GM19455 (cell line): ENCODE data around the gene NAV2.

Experiments used
- ATAC-seq: cut with Tn5 transposase; IDR thresholded peaks from one replicate; pipeline ENCODE4 v1.9.1; 2021; ENCODE audit not compliant: unreplicated experiment

NAV2 gene

GRCh38 chr11:20011307-20011951 is 298.8 kb downstream of the NAV2 start:
- no peak for ATAC-seq

GRCh38 chr11:20013346-20014066 is 300.9 kb downstream of the NAV2 start:
- ATAC-seq: no peak

GRCh38 chr11:20014067-20014402 is 301.4 kb downstream of the NAV2 start:
- ATAC-seq: no peak

GRCh38 chr11:20015101-20015500 is 302.5 kb downstream of the NAV2 start:
- ATAC-seq: no peak

DNA sequence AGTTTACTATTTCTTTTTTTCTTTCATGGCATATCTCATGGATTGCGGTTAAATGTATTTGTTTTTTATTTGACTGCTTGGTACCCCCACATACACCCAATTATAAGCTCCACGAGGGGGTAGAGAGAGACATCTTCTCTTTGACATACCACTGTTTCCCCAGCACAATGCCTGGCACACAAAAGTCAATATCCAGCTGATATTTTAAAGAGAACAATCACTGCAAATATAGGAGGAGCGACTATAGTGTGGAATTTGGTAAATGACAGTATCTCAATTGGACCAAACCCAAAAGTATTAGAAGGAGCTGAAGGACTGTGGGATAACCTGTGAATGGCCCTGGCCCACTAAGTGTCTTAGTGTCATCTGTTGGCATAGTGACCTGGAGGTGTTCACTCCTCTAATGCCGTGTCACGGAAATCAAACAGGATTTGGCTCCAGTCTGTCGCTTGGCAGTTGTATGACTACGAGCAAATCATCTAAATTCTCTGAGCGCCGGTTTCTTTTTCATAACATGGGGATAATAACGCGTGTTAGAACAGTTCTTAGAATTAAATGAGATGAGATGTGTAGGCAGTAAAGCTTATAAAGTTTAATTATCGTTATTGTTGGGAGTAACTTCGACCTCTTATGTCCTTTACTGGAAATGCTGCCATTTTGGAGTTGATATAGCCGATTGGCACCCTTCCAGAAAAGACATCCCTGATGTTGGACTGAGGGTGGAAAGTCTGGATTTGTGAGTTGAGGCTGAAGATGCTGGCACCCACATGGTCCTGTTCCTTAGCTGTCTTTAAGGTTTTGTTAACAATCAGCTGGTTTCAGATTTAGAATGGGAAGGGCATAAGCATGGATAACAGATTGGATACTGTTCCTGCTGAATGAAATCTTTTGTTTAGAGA is 303.1 kb downstream of the NAV2 start:
- ATAC-seq: no peak

DNA sequence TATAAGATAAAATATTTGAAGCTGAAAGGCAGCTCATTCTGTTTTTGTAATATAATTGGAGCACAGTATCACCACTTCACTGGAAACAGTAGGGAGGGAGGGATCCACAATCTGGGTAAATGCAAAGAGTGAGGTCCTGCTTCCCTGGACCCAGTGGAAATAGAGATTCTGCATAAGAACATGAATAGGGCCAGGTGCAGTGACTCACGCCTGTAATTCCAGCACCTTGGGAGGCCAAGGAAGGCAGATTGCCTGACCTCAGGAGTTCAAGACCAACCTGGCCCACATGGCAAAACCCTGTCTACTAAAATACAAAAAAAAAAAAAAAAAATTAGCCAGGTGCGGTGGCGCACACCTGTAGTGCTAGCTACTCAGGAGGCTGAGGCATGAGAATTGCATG is 303.9 kb downstream of the NAV2 start:
- ATAC-seq: no peak

GRCh38 chr11:20017320-20017719 is 304.7 kb downstream of the NAV2 start:
- ATAC-seq: no peak

DNA sequence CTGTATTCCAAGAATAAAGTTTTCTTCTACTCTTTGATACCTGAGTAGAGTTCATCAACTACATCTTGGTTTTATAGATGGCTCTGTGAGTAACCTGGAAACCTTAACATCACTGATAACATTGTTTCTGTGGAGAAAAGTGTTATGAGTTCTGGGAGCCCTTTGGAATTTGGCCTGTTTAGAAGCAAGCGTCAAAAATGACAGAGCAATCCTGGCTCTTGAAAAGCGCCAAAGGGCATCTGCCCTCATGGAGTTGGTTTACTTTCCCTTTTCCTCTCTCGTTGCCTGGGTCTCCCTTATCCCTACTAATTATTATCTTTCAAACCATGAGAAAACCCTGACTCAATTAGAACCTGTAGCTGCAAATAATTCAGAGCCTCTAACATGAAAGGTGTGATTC is 307.6 kb downstream of the NAV2 start:
- ATAC-seq: no peak

- ATAC-seq: no peak
Measured at GRCh38 chr11:20020716-20021115, 308.1 kb downstream of the NAV2 start.

DNA sequence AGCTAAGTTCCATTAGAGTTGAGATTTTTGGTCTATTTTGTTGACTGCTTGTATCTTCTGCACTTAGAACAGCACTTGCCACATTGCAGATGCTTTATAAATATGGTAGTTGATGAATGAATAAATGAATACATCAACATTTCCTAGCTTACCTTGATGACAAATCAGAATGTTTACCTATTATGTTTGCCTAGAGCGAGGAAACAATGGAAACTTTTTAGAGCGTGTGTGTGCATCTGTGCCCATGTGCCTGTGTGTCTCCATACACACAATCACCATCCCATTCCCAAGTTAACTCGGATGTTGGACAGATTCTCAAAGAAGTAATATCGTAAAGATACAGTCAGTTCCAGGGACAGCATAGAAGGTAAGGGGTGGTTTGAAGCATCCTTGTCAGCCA is 308.6 kb downstream of the NAV2 start:
- ATAC-seq: no peak

- ATAC-seq: no peak
Measured at GRCh38 chr11:20021771-20022362, 309.2 kb downstream of the NAV2 start.

- no peak for ATAC-seq
Measured at GRCh38 chr11:20022363-20023081, 309.9 kb downstream of the NAV2 start.

DNA sequence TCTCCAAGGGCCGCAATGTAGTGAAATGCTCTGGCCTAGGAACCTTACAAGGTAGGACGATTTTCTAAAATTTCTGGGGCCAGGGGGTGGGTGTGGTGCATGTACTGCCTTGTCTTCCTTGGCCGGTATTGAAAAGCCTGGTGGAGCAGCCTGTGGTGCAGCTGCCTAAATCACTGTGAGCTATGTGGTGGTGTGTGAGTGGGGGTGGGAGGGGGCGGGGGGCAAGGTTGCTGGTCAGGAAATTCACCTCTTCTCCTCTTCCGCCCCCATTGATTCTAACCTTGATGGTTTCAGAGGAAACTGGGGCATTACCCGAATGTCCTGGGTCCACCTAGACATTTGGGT is 310.4 kb downstream of the NAV2 start:
- no peak for ATAC-seq

- no peak for ATAC-seq
Measured at GRCh38 chr11:20024172-20024935, 311.7 kb downstream of the NAV2 start.

DNA sequence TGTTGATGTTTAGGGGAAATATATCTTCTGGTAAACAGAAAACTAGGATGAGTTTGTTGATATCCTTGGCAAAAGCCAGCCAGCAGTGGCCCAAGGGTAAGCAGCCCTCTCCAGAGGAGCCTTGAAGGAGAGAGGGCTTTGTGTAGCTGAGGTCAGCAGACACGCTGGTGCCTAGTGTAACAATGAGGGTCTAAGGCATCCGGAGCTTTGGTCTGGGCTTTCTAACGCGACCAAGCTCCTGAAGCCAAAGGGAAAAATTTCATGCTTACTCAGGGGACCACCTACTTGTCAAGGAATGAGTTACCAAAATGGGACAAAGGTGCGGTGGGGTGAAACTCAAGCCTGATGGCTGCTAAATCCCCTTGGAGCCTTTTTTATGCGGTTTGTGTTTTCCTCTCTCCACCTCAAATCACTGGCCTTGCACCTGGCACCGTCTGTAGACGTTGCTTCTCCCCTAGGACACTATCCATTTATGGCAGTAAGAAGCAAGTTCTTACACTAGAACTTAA is 312.7 kb downstream of the NAV2 start:
- no peak for ATAC-seq

- ATAC-seq: no peak
Measured at GRCh38 chr11:20026629-20027555, 314.3 kb downstream of the NAV2 start.

DNA sequence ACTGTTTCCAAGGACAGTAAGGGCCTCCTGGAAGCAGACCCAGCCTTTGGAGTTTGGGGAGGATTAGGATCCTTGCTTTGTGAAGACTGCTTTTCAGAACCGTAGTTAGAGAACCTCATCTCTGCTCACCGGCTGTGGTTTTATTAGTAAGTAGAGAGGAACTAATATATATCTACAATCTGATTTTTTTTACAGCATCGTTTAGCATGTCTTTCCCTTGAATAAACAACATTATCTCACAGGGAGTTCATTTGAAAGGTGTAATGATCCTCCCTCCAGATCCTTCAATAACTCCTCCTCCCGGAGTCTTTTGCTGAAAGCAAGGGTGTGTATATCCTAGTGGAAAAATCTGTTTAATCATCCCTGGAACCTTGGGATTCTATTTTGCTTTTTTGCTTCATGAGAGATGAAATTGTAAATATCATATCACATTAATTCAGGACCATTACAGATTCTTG is 314.9 kb downstream of the NAV2 start:
- ATAC-seq: no peak

- no peak for ATAC-seq
Measured at GRCh38 chr11:20029193-20029592, 316.6 kb downstream of the NAV2 start.

DNA sequence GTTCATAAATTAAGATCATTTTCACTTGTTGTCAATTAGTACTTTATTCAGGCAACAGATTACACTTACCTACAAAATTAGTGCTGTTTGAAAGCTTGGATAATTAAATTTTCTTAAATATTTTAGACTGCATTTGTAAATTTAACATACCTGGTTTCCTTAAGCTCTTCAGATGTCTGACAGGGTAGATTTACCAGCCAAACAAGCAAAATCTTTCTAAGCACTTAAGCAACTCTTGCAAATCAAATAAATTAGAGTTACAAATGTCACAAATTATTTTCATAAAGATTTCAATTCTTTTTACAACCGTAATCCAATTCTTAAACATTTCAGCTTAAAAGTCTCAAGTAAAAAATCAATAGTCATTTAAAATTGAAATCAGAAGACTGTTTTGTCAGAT is 317.8 kb downstream of the NAV2 start:
- no peak for ATAC-seq
